Measurements from ENCODE around the gene EDN2.

- TF ChIP-seq CTCF (IDR thresholded peaks at IDR 0.05; ENCODE audit: low read depth, low read length, missing input control) (no peak), SP1 (IDR thresholded peaks at IDR 0.05) (no peak), GABPA (IDR thresholded peaks at IDR 0.05 in 1 of 2, conservative IDR thresholded peaks at IDR 0.05 in 1 of 2) (no peak), FOXA1 (IDR thresholded peaks at IDR 0.05) (no peak), MAX (IDR thresholded peaks at IDR 0.05) (no peak)
Observed at GRCh38 chr1:41463516-41463915, 21.0 kb downstream of the EDN2 start.

All from liver (tissue), 3 donors.